Ovary (tissue), 3 donors: Measurements from ENCODE around the gene KRT28.

Experiments
- CTCF ChIP-seq, 3 donors: fragments of 450-650 bp in 2 of 3; fragments of 200-600 bp in 1 of 3; IDR thresholded peaks; one replicate each; pipeline versions ENCODE4 v1.5.1 to v1.8.0; 2016 to 2022; ENCODE audit warnings: antibody characterized with exemption in 3 of 3, mild to moderate bottlenecking in 1 of 3
- EP300 ChIP-seq: sonication (generic); formaldehyde crosslinking; IDR thresholded peaks from one replicate; pipeline ENCODE4 v1.6.1; 2017; ENCODE audit warnings: antibody characterized with exemption
- POLR2A ChIP-seq: fragments of 450-650 bp; IDR thresholded peaks from one replicate; pipeline ENCODE4 v1.6.1; 2017; ENCODE audit warnings: antibody characterized with exemption, mild to moderate bottlenecking, moderate library complexity
- donor health status: DM: no; HTN: no; CAD: no.

- TF ChIP-seq POLR2A (no peak), CTCF (IDR thresholded peaks at IDR 0.05) (no peak), EP300 (no peak)
Observed at GRCh38 chr17:40796846-40797245, 2.9 kb downstream of the KRT28 start.
